ENCODE data around the gene DCTN4.

DNA sequence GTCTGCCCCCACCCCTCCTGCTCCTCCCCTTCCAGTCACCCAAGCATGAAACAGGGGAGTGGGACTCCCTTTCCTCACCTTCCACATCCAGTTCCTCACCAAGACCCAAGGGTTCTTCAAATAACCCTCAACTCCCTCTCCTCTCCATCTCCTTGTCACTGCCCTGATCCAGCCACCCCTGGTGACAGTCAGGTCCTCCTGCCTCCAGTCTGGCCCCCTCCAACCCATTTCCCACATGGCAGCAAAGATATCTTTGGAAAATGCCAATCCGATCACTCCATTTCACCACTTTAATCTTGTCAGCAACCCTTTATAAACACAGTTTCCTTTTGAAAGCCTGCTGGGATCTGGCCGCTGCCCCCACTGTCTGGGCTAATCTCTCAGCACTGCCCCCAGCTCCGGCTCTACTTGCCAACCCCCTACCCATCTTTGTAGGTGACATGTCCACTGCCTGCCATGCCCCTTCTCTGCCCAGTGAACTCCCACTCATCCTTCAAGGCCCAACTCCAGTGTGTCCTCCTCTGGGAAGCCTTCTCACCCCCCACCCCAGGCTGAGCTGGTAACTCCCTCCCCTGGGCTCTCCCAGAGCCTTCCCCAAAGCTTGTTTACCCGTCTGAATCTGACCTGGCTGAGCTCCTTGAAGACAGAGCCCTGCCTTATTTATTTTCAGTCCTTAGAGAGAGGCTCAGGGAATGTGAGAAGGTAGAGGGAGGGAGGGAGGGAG, 98.5 kb downstream of the DCTN4 start:
- TF ChIP-seq POLR2AphosphoS5 (IDR thresholded peaks at IDR 0.05; ENCODE audit: low read depth, low read length) (no peak), TCF7L2 (IDR thresholded peaks at IDR 0.05; ENCODE audit: low read depth, low read length) (no peak)
- TF ChIP-seq, protein P1, sequence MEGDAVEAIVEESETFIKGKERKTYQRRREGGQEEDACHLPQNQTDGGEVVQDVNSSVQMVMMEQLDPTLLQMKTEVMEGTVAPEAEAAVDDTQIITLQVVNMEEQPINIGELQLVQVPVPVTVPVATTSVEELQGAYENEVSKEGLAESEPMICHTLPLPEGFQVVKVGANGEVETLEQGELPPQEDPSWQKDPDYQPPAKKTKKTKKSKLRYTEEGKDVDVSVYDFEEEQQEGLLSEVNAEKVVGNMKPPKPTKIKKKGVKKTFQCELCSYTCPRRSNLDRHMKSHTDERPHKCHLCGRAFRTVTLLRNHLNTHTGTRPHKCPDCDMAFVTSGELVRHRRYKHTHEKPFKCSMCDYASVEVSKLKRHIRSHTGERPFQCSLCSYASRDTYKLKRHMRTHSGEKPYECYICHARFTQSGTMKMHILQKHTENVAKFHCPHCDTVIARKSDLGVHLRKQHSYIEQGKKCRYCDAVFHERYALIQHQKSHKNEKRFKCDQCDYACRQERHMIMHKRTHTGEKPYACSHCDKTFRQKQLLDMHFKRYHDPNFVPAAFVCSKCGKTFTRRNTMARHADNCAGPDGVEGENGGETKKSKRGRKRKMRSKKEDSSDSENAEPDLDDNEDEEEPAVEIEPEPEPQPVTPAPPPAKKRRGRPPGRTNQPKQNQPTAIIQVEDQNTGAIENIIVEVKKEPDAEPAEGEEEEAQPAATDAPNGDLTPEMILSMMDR (IDR thresholded peaks at IDR 0.05): no peak

All from Panc1 (cell line).